MCF 10A (cell line): ENCODE data around the gene ZBTB44. TPM values are rescaled to one million over a fixed set of nuclear protein-coding genes. Genes with fewer than 3 reads are reported as not detected.

Source experiments
- Bru-seq: library from RNA; stranded (reverse); fragments of 400-500 nt; gene quantifications from one replicate; lab custom pipeline; 2021; lab: Mats Ljungman, UMichigan
- BruChase-seq, 2 experiments: library from RNA; stranded (reverse); fragments of 400-500 nt; gene quantifications; one replicate each; lab custom pipeline; 2021; lab: Mats Ljungman, UMichigan
- BruUV-seq: library from RNA; stranded (reverse); fragments of 400-500 nt; replicated peaks from 2 replicates; lab custom pipeline; 2021; lab: Mats Ljungman, UMichigan
- CTCF ChIA-PET: fragments of 300-600 bp; sonication (Branson Sonifier 250); formaldehyde crosslinking; extraction: SDS; loops from one replicate; lab custom pipeline; 2021; ENCODE audit warnings: antibody characterized with exemption, inconsistent platforms; lab: Yijun Ruan, JAX
- POLR2A ChIA-PET: fragments of 300-600, 350-650 bp; sonication (Branson Sonifier 250); formaldehyde crosslinking; extraction: SDS; loops from one replicate; lab custom pipeline; 2020; ENCODE audit warnings: antibody characterized with exemption, inconsistent platforms; lab: Yijun Ruan, JAX
- DNase-seq: peaks from one replicate; pipeline ENCODE4 v3.0.0-alpha.2; 2018; ENCODE audit not compliant: unreplicated experiment
- H3K27ac Mint-ChIP-seq: one replicate; pipeline ENCODE4 v1.8.0; 2022; ENCODE audit warnings: mild to moderate bottlenecking, low read depth, mixed read lengths; ENCODE audit not compliant: unreplicated experiment
- H3K27me3 Mint-ChIP-seq: one replicate; pipeline ENCODE4 v1.8.0; 2022; ENCODE audit warnings: mixed read lengths; ENCODE audit not compliant: insufficient read depth, unreplicated experiment
- H3K36me3 Mint-ChIP-seq: one replicate; pipeline ENCODE4 v1.8.0; 2022; ENCODE audit warnings: mild to moderate bottlenecking, moderate library complexity, mixed read lengths; ENCODE audit not compliant: insufficient read depth, unreplicated experiment
- H3K4me1 Mint-ChIP-seq: one replicate; pipeline ENCODE4 v1.8.0; 2022; ENCODE audit warnings: mixed read lengths; ENCODE audit not compliant: insufficient read depth, unreplicated experiment
- H3K4me3 Mint-ChIP-seq: one replicate; pipeline ENCODE4 v1.8.0; 2022; ENCODE audit warnings: mild to moderate bottlenecking, moderate library complexity, mixed read lengths; ENCODE audit not compliant: unreplicated experiment
- H3K9me3 Mint-ChIP-seq: one replicate; pipeline ENCODE4 v1.8.0; 2022; ENCODE audit warnings: mixed read lengths; ENCODE audit not compliant: unreplicated experiment
- CTCF ChIP-seq: fragments of 200-600 bp; IDR thresholded peaks from one replicate; pipeline ENCODE4 v1.8.0; 2022; ENCODE audit warnings: antibody characterized with exemption, mild to moderate bottlenecking; ENCODE audit not compliant: unreplicated experiment
- intact Hi-C: fragments of 100-400 bp; cut with micrococcal nuclease; formaldehyde crosslinking; loops from 2 replicates; pipeline ENCODE4 v1.14.1; 2022
- long read RNA-seq: library from polyadenylated mRNA; stranded (forward); transcript quantifications from one replicate; pipeline ENCODE4 v2.0.0, GENCODE V29; 2022
- total RNA-seq: library from RNA; stranded (reverse); gene quantifications from 2 replicates; pipeline ENCODE4 v1.2.3, GENCODE V29; 2022

ZBTB44 gene, protein sequence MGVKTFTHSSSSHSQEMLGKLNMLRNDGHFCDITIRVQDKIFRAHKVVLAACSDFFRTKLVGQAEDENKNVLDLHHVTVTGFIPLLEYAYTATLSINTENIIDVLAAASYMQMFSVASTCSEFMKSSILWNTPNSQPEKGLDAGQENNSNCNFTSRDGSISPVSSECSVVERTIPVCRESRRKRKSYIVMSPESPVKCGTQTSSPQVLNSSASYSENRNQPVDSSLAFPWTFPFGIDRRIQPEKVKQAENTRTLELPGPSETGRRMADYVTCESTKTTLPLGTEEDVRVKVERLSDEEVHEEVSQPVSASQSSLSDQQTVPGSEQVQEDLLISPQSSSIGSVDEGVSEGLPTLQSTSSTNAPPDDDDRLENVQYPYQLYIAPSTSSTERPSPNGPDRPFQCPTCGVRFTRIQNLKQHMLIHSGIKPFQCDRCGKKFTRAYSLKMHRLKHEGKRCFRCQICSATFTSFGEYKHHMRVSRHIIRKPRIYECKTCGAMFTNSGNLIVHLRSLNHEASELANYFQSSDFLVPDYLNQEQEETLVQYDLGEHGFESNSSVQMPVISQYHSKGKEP
- total RNA-seq (28.5 and 29.5 TPM in 2 replicates), Bru-seq, nascent RNA (percentile 73 among the genes with signal in this experiment), BruChase-seq, experiment 1, labeled RNA remaining after a 6-hour chase (percentile 89 among the genes with signal in this experiment), BruChase-seq, experiment 2, labeled RNA remaining after a 2-hour chase (percentile 80 among the genes with signal in this experiment)
- long read RNA-seq, partial matches to known transcripts = 0 of 9 reads
- long read RNA-seq, other reads (novel, unspliced or antisense) = 9 of 9 reads

DNA sequence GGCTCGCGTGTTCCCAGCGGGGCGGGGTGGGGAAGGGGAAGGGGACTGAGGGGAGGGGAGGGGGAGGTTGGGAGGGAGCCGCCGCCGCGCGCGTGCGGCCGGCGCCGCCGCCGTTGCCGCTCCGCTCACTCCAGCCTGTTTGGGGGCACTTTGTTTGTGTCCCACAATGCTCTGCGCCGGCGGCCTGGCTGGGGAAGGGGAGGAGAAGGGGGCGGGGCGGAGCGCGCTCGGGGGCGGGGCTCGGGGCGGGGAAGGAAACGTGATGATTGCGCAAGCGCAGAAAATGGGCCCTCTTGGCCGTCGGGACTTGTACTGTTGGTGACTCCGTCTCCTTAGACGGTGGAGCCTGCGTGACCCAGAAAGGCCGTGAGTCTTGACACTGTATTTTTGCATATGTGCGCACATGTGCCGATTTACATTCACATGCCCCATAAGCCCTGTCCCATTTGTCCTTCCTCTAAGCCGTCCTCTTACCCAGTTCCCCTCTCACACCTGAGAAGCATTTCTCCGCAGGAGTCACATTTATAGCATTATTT is at the start of gene ZBTB44:
TSS of gene ZBTB44 (minus strand) at position 168 of the 536 bp plus-strand sequence. CDS start 53,044 bp downstream, outside the sequence.
- Mint-ChIP-seq H3K4me1 (peaks cover 15% of the 10 kb centered on the region), H3K4me3 (peak within 1 kb of the TSS; percentile 86), H3K36me3 (peaks cover 14% of the 10 kb centered on the region), H3K27ac (peak within 1 kb of the TSS; percentile 86), H3K9me3 (no peaks in the 10 kb centered on the region), H3K27me3 (no peaks in the 10 kb centered on the region)
- TF ChIP-seq CTCF = no peak
- ChIA-PET POLR2A (no interaction called here), CTCF (no interaction called here)
- BruUV-seq = no TSS peak
- peak; percentile 92 for DNase-seq
- intact Hi-C loops = no loop called here

DNA sequence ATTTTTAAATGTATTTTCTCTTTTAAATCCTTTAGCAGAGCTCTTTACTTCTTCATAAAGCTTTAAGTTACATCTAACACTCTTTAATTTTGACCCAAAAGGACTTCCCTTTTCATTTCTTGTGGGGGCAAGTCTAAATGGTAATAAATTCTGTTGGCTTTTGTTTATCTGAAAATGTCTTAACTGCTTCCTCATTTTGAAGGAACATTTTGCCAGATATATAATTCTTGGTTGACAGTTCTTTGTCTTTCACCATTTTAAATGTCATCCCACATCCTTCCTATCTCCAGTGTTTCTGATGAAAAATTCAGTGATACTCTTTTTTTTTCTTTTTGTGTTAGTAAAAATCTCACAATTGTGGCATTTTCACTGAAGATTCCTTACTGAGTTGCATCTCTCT is 44.7 kb upstream of the ZBTB44 start:
- Mint-ChIP-seq H3K36me3 (no peaks in the 10 kb centered on the region), H3K4me3 (no peak overlapping the region), H3K27ac (no peak overlapping the region), H3K27me3 (no peaks in the 10 kb centered on the region), H3K9me3 (peaks cover 24% of the 10 kb centered on the region), H3K4me1 (no peaks in the 10 kb centered on the region)
- DNase-seq = no peak
- no peak for TF ChIP-seq CTCF
- BruUV-seq = no TSS peak
- intact Hi-C loops = no loop called here
- ChIA-PET POLR2A (no interaction called here), CTCF (interaction anchor here (0.7 kb wide), 2 partner anchors 13 to 87 kb away, joined by 3 read pairs; no protein-coding TSS in a partner anchor)

DNA sequence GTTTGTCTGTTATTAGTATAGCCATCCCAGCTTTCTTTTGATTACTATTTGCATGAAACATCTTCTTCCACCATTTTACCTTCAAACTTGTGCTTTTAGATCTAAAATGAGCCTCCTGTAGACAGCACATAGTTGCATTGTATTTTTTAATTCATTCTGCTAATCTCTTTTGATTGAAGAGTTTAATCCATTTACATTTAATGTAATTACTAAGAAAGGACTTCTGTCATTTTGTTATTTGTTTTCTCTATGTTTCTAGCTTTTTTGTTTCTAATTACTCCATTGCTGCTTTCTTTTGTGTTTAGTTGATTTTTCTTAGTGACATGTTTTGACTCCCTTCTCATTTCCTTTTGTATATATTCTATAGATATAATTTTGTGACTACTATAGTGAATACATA is 43.7 kb upstream of the ZBTB44 start:
- Mint-ChIP-seq H3K27ac (no peak overlapping the region), H3K9me3 (peaks cover 24% of the 10 kb centered on the region), H3K36me3 (no peaks in the 10 kb centered on the region), H3K27me3 (no peaks in the 10 kb centered on the region), H3K4me1 (no peaks in the 10 kb centered on the region), H3K4me3 (no peak overlapping the region)
- POLR2A ChIA-PET = no interaction called here
- no peak for TF ChIP-seq CTCF
- intact Hi-C loops = no loop called here
- no TSS peak for BruUV-seq
- CTCF ChIA-PET = no interaction called here
- no peak for DNase-seq
